DMS53 treated with DMSO at 0.1 percent for 48 hours (cell line): ENCODE measurements around the gene RPRD1B.
"Not testable (repeated sequence)": the region's sequence is repeated elsewhere in the genome, so short reads cannot be mapped to it uniquely, and the experiment has no call there.

ENCODE experiments used
- DNase-seq: peaks from one replicate; lab custom pipeline; 2025; ENCODE audit not compliant: unreplicated experiment; lab: John Stamatoyannopoulos, UW

Gene RPRD1B

DNA sequence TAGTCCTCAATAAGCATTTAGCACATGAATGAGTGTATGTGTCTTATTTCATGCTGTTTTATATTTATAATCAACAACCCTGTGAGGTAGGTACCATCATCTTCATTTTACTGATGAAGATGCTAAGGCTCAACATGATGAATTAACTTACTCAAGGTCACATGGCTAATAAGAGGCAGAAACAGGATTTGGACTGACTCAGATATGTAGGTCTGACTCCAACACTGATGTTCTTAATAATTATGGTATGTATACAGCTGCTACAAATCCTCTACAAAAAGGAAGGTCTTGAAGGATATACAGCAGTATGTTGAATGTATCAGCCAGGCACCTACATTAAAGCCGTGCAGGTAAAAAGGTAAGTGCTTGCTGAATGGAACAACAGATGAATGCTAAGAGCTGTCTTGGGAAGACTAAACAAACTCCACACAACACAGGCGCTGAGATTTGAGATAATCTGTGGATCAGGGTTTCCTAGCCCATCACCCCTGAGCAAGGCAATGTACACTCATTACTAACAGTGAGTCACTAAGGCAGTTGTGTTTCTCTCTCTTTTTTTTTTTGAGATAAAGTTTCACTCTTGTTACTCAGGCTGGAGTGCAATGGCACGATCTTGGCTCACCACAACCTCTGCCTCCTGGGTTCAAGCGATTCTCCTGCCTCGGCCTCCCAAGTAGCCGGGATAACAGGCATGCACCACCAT lies 32.2 kb upstream of the RPRD1B start:
- no peak for DNase-seq

GRCh38 chr20:38001981-38002380 lies 31.6 kb upstream of the RPRD1B start:
- no peak for DNase-seq

GRCh38 chr20:38002422-38002821 lies 31.1 kb upstream of the RPRD1B start:
- no peak for DNase-seq

DNA sequence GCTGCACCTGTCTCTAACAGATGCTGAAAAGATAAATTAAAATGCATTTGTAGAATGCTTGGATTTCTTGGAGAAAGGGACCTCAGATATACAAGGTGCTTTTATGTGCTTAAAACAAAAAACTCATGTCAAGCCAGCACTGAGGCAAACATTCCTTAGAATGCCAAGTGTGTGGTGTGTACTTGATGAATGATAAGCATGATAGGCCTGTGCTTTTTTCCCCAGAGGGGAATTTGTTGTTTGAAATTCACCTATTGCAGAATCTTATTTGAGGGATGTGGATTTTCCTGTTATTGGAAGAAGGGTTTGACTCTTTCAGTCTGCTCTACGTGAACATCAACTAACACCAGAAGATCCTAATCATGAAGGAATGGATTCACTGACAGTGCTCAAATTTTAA lies 29.1 kb upstream of the RPRD1B start:
- no peak for DNase-seq

- no peak for DNase-seq
Observed at GRCh38 chr20:38005903-38006302, 27.6 kb upstream of the RPRD1B start.

DNA sequence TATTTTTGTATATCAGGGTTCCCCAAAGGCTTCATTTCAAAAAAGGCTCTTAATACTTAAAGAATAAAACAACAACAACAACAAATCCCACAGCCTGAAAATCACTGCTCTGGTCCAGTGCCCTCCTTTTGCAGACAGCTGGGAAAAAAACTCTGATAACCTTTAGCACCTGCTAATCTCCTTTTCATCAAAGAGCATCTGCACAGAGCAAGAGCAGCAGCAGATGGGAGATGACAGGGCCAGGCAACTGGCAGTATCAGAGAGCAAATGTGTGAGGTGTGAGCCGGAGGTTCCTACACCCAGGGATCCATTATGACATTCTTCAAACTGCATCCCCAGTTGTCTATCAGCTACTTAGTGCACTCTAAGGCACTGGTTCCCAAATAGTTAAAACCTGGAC lies 26.0 kb upstream of the RPRD1B start:
- DNase-seq, result no peak

DNA sequence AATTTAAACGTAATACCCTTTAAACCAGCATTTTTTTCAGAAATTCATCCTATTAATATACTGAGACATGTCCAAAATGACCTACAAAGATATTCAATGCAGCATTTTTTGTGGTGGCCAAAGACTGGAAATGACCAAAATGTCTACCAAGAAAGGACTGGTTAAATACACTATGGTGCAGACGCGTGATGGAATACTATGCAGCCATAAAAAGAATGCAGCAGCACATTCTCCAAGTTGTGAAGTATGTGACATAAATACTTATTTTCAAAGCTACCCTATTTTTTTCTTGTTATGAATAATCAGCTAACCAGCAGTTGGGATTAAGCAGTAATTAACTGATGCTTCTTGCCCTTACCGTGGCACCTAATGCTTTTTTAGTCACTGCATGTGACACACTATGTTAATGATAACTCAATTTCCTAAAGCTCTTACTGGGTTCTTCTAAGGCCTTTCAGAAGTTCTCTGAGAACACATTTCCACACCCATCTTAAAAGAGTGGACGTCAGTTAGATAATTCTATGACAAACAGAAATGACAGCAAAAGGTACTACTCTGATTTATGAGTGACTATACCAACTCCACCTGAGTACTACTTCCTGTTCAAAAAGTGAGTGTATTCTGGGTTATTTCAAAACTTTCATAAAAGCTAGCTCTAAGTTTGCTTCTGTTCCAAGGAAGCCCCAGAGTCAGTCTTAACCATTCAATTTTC lies 25.2 kb upstream of the RPRD1B start:
- DNase-seq, result no peak

DNA sequence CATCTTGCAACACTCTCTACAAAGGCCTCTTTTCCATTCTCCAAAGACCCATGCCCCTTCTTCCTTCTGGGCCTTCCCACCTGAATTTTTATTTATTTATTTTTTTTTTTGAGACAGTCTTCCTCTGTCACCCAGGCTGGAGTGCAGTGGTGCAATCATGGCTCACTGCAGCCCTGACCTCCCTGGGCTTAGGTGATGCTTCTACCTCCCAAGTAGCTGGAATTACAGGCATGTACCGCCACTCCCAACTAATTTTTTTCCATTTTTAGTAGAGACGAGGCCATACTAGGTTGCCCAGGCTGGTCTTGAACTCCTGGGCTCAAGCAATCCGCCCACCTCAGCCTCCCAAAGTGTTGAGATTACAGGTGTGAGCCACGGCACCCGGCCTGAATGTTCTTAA lies 24.1 kb upstream of the RPRD1B start:
- not testable (repeated sequence) for DNase-seq

GRCh38 chr20:38011696-38012095 lies 21.9 kb upstream of the RPRD1B start:
- no peak for DNase-seq

DNA sequence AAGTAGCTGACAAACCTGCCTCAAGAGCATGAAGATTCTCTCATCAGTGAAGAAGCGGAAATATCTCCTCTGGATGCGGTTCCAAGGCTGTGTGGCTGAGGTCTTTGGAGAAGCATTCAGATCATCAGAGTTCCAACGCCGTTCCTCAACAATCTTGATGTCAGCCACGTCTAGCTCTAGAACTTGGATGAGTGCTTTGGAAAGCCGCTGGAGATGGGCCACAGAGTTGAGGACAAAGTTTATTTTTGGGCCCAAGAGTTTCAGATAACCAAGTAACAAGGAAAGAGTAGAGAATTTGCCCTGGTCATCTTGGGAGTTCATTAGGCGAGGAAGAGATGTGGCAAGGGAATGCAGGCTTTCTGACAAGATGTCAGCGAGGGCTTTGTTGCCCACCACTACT lies 21.2 kb upstream of the RPRD1B start:
- no peak for DNase-seq

GRCh38 chr20:38013887-38014286 lies 19.7 kb upstream of the RPRD1B start:
- no peak for DNase-seq

DNA sequence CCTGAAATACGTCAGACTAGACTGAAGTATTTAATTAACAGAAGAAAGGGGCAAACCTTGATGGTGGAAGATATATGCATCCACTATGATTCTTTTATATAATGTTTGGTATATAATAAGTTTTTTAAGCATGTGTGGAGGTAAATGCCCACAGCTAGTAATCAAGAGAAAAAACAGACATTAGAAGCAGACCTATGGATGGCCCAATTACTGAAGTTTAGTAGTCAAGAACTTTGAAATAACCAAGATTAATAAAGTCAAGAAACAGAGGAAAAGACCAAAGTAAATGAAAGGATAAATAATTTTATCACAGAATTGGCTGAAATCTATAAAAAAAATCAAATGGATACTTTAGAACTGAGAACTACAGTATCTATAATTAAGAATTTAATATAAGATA lies 15.6 kb upstream of the RPRD1B start:
- no peak for DNase-seq

GRCh38 chr20:38018385-38018784 lies 15.2 kb upstream of the RPRD1B start:
- no peak for DNase-seq

DNA sequence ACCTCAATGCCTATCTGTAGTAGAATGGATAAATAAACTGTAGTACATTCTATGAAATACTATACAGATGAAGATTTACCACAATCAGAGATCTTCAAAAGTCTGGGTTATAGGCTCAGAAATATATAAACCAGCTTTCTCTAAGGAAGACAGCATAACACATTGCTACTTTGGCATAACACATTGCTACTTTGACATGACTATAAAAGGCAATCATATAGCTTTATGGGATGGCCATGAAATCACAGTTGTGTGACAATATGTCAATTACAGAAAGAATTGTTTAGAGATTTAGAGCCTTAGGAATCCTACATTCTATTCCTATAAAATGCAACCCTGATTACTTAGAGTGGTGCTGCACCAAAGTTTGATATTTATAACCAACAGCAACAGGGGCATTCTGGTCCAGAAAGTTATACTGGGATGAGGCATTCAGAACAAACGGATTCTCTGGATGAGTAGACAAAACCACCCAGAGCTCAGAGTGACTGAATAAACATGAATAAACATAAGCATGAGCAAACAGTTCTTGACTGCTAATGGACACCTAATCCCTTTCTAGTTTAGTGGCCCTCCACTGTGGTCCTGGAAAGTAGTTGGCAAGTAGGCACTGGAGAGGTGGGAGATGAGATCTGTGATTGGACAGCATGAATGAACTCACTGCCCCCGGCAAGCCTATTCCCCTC lies 12.3 kb upstream of the RPRD1B start:
- DNase-seq, result no peak

- DNase-seq, result peak; percentile 67
Observed at GRCh38 chr20:38023181-38024001, 10.2 kb upstream of the RPRD1B start.

DNA sequence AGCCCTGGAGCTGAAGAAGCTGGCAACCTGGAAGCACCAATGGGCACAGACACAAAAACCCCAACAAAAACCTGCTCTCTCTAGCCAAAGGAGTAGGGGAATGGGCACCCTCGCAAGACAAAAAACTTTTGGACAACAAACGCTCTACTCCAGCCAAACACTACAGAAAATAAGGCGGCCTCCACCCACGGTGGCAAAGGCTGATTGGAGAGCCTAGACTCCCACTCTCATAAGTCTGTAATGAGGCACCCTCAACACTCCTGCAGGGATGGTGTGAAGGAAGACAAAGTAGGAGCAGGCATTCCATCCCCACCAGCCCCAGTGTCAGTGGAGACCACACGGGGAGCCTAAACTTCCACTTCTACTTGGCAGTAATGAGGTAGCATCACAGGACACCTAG lies 9.1 kb upstream of the RPRD1B start:
- no peak for DNase-seq

GRCh38 chr20:38029453-38029852 lies 4.1 kb upstream of the RPRD1B start:
- no peak for DNase-seq

DNA sequence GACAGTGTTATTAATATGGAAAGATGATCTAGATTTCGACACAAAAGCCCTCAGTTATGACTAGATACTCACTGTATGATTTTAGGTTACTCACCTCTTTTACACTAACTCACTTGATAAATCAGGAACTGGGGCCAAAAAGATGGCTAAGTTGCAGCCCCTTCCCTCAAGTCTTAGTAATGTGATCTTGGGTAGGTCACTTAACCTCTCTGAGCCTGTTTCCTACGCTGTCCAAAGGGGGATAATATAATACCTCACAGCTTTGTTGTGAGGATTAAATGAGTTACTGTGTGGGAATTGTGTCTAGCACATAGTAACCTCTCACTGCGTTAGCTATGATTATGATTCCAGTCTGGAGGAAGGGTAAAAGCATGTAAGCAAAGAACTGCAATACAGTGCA lies 1.6 kb upstream of the RPRD1B start:
- DNase-seq, result no peak

DNA sequence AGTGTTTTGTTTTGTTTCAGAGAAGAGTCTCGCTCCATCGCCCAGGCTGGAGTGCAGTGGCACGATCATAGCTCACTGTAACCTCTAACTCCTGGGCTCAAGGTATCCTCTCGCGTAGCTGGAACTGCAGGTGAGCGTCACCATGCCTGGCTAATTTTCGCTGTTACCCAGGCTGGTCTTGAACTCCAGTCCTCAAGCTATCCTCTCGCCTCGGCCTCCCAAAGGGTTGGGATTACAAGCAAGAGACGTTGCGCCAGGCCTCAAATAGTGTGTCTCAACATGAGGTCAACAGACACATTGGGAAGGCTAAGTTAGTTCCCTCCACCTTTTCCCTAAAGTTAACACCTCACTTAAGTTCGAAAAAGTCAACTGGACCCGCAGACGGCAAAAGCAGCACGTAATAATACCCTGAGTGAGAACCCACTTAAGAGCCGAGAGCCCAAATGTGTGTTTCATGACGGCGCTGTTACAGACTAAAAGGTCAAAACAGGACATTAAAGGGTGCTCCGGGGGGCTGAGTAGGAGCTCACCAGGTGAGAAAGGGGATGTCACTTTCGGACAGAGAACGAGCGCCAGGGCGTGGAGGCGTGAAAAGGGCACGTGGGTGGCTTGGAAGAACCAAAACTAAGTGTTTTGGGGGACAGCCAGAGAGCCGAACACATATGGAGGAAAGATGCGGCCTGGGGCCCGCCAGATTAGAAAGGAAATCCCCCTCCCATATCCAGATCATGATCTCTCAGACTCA lies 789 bp upstream of the RPRD1B start:
- DNase-seq, result no peak

GRCh38 chr20:38034108-38034649 lies 633 bp downstream of the RPRD1B start:
- no peak for DNase-seq
